Cardiac fibroblast (primary cell): ENCODE results near the gene GNG7.
A peak's percentile ranks its signal among the peaks of the same experiment; 100 is the strongest.
"Not testable (repeated sequence)": the region's sequence is repeated elsewhere in the genome, so short reads cannot be mapped to it uniquely, and the experiment has no call there.

Experiments used
- DNase-seq, 2 donors: peaks; one replicate each; pipeline versions ENCODE4 v3.0.0 to v3.0.0-alpha.2; 2010; ENCODE audit warnings: low read depth in 2 of 2
- H3K4me3 ChIP-seq, 2 donors: replicated peaks in 1 of 2; 1 replicate in 1 of 2; 2 replicates in 1 of 2; pipeline ENCODE4 v1.5.1; 2011; ENCODE audit warnings: low read depth in 2 of 2, low read length in 2 of 2, mild to moderate bottlenecking in 2 of 2, moderate library complexity in 1 of 2
- TF ChIP-seq, protein P1 (sequence below): IDR thresholded peaks from one replicate; pipeline ENCODE4 v1.5.1; 2011; ENCODE audit warnings: low read depth, mild to moderate bottlenecking, low read length, inconsistent platforms

The GNG7 gene

DNA sequence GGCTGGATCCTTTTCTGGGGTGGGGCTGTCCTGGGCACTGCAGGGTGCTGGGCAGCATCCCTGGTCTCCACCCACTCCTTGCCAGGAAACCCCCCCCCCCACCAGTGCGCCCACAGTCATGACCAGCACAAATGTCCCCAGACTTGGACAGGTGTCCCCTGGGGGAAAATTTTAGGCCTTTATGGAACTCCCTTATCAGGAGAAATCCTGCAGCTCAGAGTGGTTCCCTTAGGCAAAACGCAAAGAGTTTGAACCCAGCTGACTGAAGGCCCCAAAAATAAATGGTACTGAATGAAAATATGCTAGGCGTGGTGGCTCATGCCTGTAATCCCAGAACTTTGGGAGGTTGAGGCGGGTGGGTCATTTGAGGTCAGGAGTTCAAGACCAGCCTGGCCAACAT is 174.8 kb downstream of the GNG7 start:
- H3K4me3 ChIP-seq: no peak overlapping the region
- no peak for DNase-seq
- TF ChIP-seq, protein P1, sequence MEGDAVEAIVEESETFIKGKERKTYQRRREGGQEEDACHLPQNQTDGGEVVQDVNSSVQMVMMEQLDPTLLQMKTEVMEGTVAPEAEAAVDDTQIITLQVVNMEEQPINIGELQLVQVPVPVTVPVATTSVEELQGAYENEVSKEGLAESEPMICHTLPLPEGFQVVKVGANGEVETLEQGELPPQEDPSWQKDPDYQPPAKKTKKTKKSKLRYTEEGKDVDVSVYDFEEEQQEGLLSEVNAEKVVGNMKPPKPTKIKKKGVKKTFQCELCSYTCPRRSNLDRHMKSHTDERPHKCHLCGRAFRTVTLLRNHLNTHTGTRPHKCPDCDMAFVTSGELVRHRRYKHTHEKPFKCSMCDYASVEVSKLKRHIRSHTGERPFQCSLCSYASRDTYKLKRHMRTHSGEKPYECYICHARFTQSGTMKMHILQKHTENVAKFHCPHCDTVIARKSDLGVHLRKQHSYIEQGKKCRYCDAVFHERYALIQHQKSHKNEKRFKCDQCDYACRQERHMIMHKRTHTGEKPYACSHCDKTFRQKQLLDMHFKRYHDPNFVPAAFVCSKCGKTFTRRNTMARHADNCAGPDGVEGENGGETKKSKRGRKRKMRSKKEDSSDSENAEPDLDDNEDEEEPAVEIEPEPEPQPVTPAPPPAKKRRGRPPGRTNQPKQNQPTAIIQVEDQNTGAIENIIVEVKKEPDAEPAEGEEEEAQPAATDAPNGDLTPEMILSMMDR: no peak

DNA sequence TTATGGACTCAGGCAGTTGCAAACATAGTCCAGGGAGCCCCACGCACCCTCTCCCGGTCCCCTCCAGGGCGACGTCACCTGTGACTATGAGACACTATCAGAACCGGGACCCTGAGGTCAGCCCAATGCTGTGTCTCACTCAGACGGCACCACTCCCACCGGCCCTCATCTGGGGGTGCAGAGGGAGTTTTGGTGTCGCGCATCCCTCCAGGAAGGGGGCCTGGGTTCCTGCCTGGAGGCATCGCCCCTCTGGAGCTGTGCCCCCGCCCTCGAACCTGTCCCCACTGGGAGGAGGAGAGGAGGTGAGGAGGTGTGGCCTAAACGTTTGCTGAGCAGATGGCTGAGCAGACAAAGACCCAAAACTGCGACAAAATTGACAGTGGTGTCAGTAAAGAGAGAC is 175.3 kb downstream of the GNG7 start:
- no peak for DNase-seq
- TF ChIP-seq, protein P1: no peak
- H3K4me3 ChIP-seq: no peak overlapping the region

GRCh38 chr19:2524840-2525723 is 177.4 kb downstream of the GNG7 start:
- peak overlapping the region in 1 of 2 donors; percentile 8 for H3K4me3 ChIP-seq
- DNase-seq: peak in 1 of 2 donors; percentile 88
- TF ChIP-seq, protein P1: no peak

DNA sequence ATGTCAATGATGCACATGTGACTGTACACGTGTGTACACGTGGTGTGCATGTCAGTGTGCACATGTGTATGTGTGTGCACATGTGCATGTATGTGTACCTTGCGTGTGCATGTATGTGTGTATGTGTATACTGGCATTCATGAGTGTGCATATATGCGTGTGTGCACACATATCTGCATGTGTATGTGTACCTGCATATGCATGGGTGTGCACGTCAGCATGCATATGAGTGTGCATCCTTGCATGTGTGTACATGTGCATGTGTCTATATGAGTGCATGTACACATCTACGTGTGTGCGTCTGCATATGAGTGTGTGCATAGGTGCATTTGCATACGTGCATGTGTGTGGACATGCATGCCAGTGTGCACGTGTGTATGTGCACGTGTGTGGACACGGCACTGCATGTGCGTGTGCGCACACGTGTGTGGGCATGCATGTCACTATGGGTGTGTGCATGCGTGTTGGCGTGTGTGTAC is 178.1 kb downstream of the GNG7 start:
- no peak overlapping the region for H3K4me3 ChIP-seq
- TF ChIP-seq, protein P1: no peak

GRCh38 chr19:2523630-2524311 is 178.7 kb downstream of the GNG7 start:
- H3K4me3 ChIP-seq: no peak overlapping the region
- peak in 1 of 2 donors; percentile 78 for DNase-seq
- TF ChIP-seq, protein P1: peak; percentile 51

More for the DNA sequence above, 178.1 kb downstream of the GNG7 start:
- no peak for DNase-seq

DNA sequence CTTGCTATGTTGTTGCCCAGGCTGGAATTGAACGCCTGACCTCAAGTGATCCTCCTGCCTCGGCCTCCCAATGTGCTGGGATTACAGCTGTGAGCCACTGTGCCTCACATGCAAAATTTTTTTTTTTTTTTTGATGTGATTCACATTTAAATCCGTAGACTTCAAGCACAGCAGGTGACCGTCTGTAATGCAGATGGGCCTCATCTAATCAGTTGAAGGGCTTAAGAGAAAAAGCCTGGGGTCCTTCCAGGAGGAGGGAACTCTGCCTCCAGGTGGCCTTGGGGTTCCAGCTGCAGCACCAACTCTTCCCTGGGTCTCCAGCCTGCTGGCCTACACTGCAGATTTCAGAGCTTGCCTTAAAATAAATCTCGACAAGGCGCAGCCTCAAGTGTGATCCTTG is 183.0 kb downstream of the GNG7 start:
- no peak overlapping the region for H3K4me3 ChIP-seq
- DNase-seq: no peak
- TF ChIP-seq, protein P1: no peak

DNA sequence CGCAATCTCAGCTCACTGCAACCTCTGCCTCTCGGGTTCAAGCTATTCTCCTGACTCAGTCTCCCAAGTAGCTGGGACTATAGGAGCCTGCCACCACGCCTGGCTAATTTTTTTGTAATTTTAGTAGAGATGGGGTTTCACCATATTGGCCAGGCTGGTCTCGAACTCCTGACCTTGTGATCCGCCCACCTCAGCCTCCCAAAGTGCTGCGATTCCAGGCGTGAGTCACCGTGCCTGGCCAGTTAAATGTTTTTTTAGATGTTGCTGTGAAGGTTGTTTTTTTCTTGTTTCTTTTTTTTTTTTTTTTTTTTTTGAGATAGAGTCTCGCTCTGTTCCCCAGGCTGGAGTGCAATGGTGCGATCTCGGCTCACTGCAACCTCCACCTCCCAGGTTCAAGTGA is 183.6 kb downstream of the GNG7 start:
- peak in 1 of 2 donors; percentile 37 for DNase-seq
- H3K4me3 ChIP-seq: not testable (repeated sequence)
